HG02759 (cell line): ENCODE results near the gene COL13A1.

Source experiments
- ATAC-seq: cut with Tn5 transposase; IDR thresholded peaks from one replicate; pipeline ENCODE4 v1.9.1; 2021; ENCODE audit warnings: mild to moderate bottlenecking, moderate library complexity; ENCODE audit not compliant: unreplicated experiment

The COL13A1 gene

GRCh38 chr10:69961881-69962745 lies 160.4 kb downstream of the COL13A1 start:
- no peak for ATAC-seq

GRCh38 chr10:69962746-69963135 lies 161.0 kb downstream of the COL13A1 start:
- ATAC-seq = no peak

GRCh38 chr10:69963178-69963834 lies 161.6 kb downstream of the COL13A1 start:
- no peak for ATAC-seq

- ATAC-seq = no peak
Measured at GRCh38 chr10:69963835-69964710, 162.4 kb downstream of the COL13A1 start.

- ATAC-seq = no peak
Measured at GRCh38 chr10:69965086-69965485, 163.4 kb downstream of the COL13A1 start.

GRCh38 chr10:69965919-69966662 lies 164.4 kb downstream of the COL13A1 start:
- no peak for ATAC-seq

- ATAC-seq = no peak
Measured at GRCh38 chr10:69968830-69969229, 167.1 kb downstream of the COL13A1 start.

- no peak for ATAC-seq
Measured at GRCh38 chr10:69969977-69970376, 168.3 kb downstream of the COL13A1 start.

GRCh38 chr10:69972981-69973397 lies 171.3 kb downstream of the COL13A1 start:
- no peak for ATAC-seq

- no peak for ATAC-seq
Measured at GRCh38 chr10:69973678-69974077, 172.0 kb downstream of the COL13A1 start.

GRCh38 chr10:69974551-69975155 lies 172.9 kb downstream of the COL13A1 start:
- ATAC-seq = no peak

- no peak for ATAC-seq
Measured at GRCh38 chr10:69976795-69977546, 175.3 kb downstream of the COL13A1 start.

GRCh38 chr10:69979174-69979573 lies 177.5 kb downstream of the COL13A1 start:
- no peak for ATAC-seq

GRCh38 chr10:69980672-69981071 lies 179.0 kb downstream of the COL13A1 start:
- ATAC-seq = no peak

GRCh38 chr10:69988094-69988493 lies 186.4 kb downstream of the COL13A1 start:
- ATAC-seq = no peak

- no peak for ATAC-seq
Measured at GRCh38 chr10:69991151-69991550, 189.4 kb downstream of the COL13A1 start.

GRCh38 chr10:69994262-69994661 lies 192.6 kb downstream of the COL13A1 start:
- no peak for ATAC-seq

GRCh38 chr10:69996611-69997010 lies 194.9 kb downstream of the COL13A1 start:
- no peak for ATAC-seq

- ATAC-seq = no peak
Measured at GRCh38 chr10:70000262-70000661, 198.6 kb downstream of the COL13A1 start.
